IPS-20b (cell line): ENCODE measurements around the gene HTR2A.

Source experiments
- H3K27ac ChIP-seq: one replicate; pipeline ENCODE4 v1.5.1; 2013; ENCODE audit warnings: low read length
- H3K27me3 ChIP-seq: 2 replicates; pipeline ENCODE4 v1.6.1; 2013; ENCODE audit warnings: mild to moderate bottlenecking, low read length, inconsistent platforms; ENCODE audit not compliant: insufficient read depth
- H3K36me3 ChIP-seq: 2 replicates; pipeline ENCODE4 v1.6.1; 2013; ENCODE audit warnings: low read depth, mild to moderate bottlenecking, inconsistent platforms, low read length, moderate library complexity; ENCODE audit not compliant: insufficient read depth
- H3K4me1 ChIP-seq: 2 replicates; pipeline ENCODE4 v1.6.1; 2013; ENCODE audit warnings: mild to moderate bottlenecking, control low read depth, inconsistent platforms, low read length, moderate library complexity; ENCODE audit not compliant: insufficient read depth
- H3K4me3 ChIP-seq: 2 replicates; pipeline ENCODE4 v1.5.1; 2013; ENCODE audit warnings: mild to moderate bottlenecking, low read length, inconsistent platforms
- H3K9ac ChIP-seq: 2 replicates; pipeline ENCODE4 v1.6.1; 2013; ENCODE audit warnings: low read depth, mild to moderate bottlenecking, inconsistent platforms, low read length, moderate library complexity
- H3K9me3 ChIP-seq: 2 replicates; pipeline ENCODE4 v1.6.1; 2013; ENCODE audit warnings: mild to moderate bottlenecking, low read depth, low read length, inconsistent platforms; ENCODE audit not compliant: insufficient read depth

Gene HTR2A

DNA sequence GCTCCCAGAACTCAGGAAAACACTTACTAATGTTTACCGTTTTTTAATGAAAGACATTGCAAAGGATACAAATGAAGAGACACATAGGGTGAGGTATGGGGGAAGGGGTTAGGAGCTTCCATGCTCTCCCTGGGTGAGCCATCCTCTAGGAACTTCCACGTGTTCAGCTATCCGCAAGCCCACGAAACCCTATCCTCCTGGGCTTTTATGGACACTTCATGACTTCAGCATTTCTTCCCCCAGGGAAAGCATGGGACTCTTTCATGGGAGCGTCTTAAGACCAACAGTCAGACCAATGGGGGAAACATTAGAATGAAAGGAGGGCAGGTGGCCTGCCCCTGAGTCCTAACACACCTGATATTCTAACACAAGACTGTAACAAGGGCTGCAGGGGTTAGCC is 93.3 kb downstream of the HTR2A start:
- H3K9ac ChIP-seq: no peak overlapping the region
- no peak overlapping the region for H3K27ac ChIP-seq
- no peaks in the 10 kb centered on the region for H3K27me3 ChIP-seq
- no peaks in the 10 kb centered on the region for H3K36me3 ChIP-seq
- H3K4me1 ChIP-seq: no peaks in the 10 kb centered on the region
- no peak overlapping the region for H3K4me3 ChIP-seq
- no peaks in the 10 kb centered on the region for H3K9me3 ChIP-seq

DNA sequence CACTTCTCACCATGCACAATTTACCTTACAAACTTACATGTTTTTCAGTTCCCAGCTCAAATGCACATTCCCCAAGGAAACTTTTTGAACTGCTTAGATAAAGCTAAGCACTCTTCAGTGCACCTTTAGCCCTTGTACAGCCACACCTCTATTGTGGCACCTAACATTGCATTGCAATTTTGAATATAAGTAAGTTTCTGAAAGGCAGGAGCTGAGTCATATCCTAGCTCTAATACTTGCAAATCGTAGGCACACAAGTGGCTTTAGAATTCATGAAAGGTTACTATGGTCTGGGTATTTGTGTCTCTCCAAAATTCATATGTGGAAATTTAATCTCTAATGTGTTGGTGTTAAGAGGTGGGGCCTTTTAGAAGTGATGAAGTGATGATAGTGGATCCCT is 95.0 kb downstream of the HTR2A start:
- Histone ChIP-seq H3K27me3 (no peaks in the 10 kb centered on the region), H3K9me3 (no peaks in the 10 kb centered on the region), H3K4me1 (peaks cover 7% of the 10 kb centered on the region; the same call in 1 of the 2 replicates), H3K9ac (no peak overlapping the region), H3K27ac (no peak overlapping the region), H3K4me3 (no peak overlapping the region), H3K36me3 (no peaks in the 10 kb centered on the region)

DNA sequence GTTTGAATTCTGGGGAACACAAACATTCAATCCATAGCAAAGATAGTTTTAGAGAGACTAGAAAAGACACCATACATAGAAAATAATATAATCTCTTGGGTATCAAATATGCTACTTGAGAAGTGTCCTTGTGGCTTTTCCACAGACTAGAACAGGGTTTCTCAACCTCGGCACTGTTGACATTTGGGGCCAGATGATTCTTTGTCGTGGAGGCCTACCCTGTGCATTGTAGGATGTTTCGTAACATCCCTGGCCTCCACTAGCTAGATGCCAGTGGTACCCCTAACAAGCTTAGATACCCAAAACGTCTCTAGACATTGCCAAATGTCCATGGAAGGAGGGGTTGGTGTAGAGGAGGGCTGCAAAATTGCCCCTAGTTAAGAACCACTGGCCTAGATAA is 97.7 kb downstream of the HTR2A start:
- Histone ChIP-seq H3K27ac (no peak overlapping the region), H3K9ac (no peak overlapping the region), H3K9me3 (no peaks in the 10 kb centered on the region), H3K36me3 (no peaks in the 10 kb centered on the region), H3K4me1 (peaks cover 17% of the 10 kb centered on the region; the same call in 1 of the 2 replicates), H3K27me3 (no peaks in the 10 kb centered on the region), H3K4me3 (no peak overlapping the region)

DNA sequence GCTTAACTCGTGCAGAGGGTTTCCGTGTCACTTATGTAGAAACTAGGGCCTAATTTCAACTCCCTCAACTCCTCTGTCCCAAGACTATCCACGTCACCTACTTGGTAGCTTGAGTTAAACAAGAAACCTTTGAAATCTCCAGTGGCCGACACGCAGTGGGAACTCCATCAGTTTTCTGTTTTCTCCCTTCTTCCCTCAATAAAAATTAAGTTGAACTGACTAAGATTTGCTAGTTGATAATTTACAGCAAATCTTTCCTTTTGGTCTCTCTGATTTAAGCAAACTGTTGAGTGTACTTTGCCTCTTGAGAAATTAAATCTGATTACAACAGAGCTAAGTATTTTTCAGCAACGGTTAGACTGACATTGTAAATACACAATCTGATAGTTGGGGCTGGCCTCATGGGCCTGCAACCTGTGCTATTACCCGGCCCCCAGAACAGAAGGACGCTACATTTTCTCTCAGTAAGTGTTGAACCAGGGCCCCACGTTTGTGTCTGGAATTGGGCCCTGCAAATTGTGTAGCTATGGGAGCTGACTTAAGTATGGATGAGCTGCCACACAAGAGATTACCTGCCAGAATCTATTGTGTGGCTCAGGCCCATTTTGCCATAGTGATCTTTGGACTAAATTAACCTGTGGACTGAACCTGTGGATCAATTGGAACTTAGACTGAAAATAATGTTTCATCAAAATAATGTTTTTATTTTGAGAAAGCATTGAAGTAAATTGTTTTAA is 99.2 kb downstream of the HTR2A start:
- no peak overlapping the region for H3K27ac ChIP-seq
- no peaks in the 10 kb centered on the region for H3K36me3 ChIP-seq
- peak overlapping the region; percentile 85 for H3K4me3 ChIP-seq
- H3K9ac ChIP-seq: peak overlapping the region; percentile 92
- no peaks in the 10 kb centered on the region for H3K9me3 ChIP-seq
- no peaks in the 10 kb centered on the region for H3K27me3 ChIP-seq
- H3K4me1 ChIP-seq: peaks cover 17% of the 10 kb centered on the region; the same call in 1 of the 2 replicates

DNA sequence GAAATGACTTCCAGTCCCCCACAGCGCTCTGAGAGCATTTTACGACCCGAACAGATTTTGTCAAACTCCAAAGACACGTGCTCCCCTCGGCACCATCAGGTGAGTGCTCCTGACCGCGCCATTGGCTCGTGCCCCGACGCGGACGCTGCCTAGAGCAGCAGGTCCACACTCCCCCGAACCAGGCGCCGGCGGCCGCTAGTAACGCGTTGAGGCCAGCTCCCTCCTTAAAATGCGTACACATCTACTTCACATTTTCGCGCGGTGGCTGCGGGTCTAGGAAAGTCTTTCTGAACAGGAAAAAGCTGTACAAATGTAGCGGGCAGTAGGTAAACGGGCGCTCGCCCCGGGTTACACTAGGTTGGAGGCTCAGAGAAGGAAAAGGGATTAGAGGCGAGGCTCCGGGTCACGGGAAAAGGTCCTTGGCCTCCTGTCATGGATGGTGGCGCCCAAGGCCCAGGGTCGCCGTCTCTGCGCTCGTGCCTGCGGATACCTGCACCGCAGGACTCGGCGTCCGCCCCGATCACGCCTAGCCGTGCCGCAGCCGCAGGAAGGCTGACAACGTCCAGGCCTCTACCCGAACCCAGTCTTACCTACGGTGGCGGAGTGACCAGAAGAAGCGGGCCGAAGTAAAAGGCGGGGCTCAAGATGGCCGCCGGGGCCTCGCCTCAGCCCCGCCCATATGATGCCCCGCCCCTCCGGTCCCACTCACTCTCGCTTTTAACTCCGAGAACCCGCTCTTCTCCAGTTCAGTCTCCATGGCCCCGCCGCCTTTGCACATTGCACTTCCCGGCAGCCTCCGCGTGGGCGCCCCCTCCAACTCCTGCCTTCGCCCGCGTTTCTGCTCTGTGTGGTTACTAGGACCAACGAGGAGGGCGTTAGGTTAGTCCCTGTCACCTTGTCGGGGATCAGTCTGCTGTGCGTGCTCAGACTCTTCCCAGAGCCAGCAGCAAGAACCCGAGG is 100.1 kb downstream of the HTR2A start, which contains the start of gene ESD:
Gene ESD (minus strand): TSS at position 647 of the 960 bp plus-strand sequence. CDS start 5,748 bp downstream, outside the sequence.
- Histone ChIP-seq H3K4me3 (peak within 1 kb of the TSS; percentile 85), H3K36me3 (no peaks in the 10 kb centered on the region), H3K27ac (peak within 1 kb of the TSS; percentile 88), H3K4me1 (peaks cover 17% of the 10 kb centered on the region; the same call in 1 of the 2 replicates), H3K27me3 (no peaks in the 10 kb centered on the region), H3K9me3 (no peaks in the 10 kb centered on the region), H3K9ac (peak within 1 kb of the TSS; percentile 92)

DNA sequence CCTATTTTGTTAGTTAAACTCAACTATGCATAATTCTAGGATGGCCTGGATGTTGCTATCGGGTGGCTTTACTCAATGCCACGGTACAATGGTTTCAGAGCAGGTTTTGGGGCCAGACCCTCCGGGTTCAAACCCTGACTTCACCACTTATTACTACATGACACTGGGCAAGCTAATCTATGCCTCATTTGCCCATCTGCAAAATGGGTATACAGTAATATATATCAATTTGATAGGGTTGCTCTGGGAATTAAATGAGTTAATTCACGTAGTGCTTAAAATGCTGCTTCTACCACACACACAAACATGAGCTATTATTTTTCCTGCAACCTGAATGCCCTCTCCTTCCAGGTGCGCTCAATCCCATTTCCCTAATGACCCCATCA is 100.7 kb downstream of the HTR2A start:
- H3K4me1 ChIP-seq: peaks cover 17% of the 10 kb centered on the region; the same call in 1 of the 2 replicates
- H3K4me3 ChIP-seq: peak overlapping the region; percentile 85
- H3K27me3 ChIP-seq: no peaks in the 10 kb centered on the region
- H3K27ac ChIP-seq: no peak overlapping the region
- peaks cover 5% of the 10 kb centered on the region; the same call in 1 of the 2 replicates for H3K36me3 ChIP-seq
- no peaks in the 10 kb centered on the region for H3K9me3 ChIP-seq
- H3K9ac ChIP-seq: peak overlapping the region; percentile 92

DNA sequence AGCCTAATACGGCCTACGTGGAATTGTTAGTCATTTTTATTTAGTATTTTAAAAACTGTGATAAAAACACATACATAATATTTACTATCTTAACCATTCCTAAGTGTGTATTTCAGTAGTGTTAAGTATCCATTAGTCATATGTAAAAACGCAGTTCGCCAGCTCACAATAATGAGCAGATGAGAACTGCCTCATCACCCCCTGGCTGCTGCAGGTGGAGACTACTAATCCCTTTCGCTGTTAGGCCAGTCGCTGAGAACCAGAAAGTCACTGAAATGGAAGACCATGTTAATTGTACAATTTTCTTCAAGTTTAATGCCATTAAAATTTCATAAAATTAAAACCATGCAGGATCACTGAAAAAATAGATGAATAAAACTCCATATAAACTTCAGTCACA is 101.5 kb downstream of the HTR2A start:
- Histone ChIP-seq H3K9ac (no peak overlapping the region), H3K36me3 (peaks cover 13% of the 10 kb centered on the region), H3K27ac (no peak overlapping the region), H3K4me1 (peaks cover 17% of the 10 kb centered on the region; the same call in 1 of the 2 replicates), H3K4me3 (peak overlapping the region; percentile 85; the same call in 1 of the 2 replicates), H3K27me3 (no peaks in the 10 kb centered on the region), H3K9me3 (no peaks in the 10 kb centered on the region)

DNA sequence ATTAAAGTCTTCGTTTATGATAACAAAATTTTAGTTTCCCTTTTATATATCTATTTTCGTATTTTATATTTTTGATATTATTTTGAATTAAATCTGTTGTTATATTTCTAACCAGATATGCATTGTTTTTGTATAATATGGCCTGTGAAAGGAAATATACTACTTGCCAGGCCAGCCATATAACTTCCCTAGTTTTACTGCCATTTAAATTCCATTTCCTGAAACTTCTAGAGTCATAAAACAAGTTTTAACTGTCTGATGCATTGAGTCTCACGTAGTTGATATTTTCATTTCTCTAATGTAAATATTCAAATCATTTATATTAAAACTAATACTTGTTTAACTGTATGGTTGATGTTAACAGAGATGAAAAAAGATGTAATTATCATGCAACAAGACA is 113.3 kb downstream of the HTR2A start:
- no peaks in the 10 kb centered on the region for H3K27me3 ChIP-seq
- H3K4me3 ChIP-seq: no peak overlapping the region
- H3K4me1 ChIP-seq: no peaks in the 10 kb centered on the region
- no peaks in the 10 kb centered on the region for H3K9me3 ChIP-seq
- no peak overlapping the region for H3K27ac ChIP-seq
- H3K36me3 ChIP-seq: peaks cover 91% of the 10 kb centered on the region
- no peak overlapping the region for H3K9ac ChIP-seq

DNA sequence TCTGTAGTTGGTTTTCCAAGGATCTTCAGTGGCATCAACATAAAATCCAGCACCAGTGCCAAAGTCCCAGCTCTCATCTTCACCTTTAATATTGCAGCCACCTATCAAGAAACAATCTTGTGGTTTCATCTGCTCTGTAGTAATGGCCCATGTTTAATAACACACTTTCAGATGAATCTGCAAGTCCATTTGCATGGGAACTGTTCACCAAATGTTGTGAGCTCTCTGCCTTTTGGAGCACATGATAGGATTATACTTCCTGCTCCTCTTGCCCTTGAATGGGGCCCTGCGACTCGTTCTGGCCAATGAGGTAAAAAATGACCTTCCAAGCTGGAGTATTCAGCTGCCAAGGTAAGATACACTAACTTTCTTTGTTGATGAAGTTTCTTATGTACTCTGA is 114.2 kb downstream of the HTR2A start:
- Histone ChIP-seq H3K4me1 (no peaks in the 10 kb centered on the region), H3K4me3 (no peak overlapping the region), H3K27me3 (no peaks in the 10 kb centered on the region), H3K27ac (no peak overlapping the region), H3K9ac (no peak overlapping the region), H3K36me3 (peaks cover 91% of the 10 kb centered on the region), H3K9me3 (no peaks in the 10 kb centered on the region)

DNA sequence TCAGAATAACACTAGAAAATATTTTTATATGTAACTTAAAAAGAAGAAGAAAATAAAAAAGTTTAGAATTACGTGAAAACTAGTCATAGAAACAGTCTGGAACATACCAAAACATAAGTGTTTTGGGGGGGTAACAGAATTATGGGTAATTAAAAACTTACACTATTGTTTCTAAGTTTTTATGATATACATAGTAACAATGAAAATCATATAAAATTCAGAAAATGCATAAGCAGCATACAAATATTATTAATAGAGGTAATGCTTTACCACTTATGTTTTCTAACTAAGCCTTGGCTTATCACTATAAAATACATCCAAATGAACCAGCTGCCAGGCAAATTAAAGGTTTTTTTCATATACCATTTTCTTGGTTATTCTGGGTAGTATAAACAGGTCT is 114.8 kb downstream of the HTR2A start:
- H3K27ac ChIP-seq: no peak overlapping the region
- H3K27me3 ChIP-seq: no peaks in the 10 kb centered on the region
- no peak overlapping the region for H3K9ac ChIP-seq
- H3K4me1 ChIP-seq: no peaks in the 10 kb centered on the region
- no peak overlapping the region for H3K4me3 ChIP-seq
- H3K9me3 ChIP-seq: no peaks in the 10 kb centered on the region
- peaks cover 92% of the 10 kb centered on the region for H3K36me3 ChIP-seq
